GM12865 (cell line): Measurements from ENCODE around the gene LIN7A.
A peak's percentile ranks its signal among the peaks of the same experiment; 100 is the strongest.

Source experiments
- DNase-seq: peaks from one replicate; pipeline ENCODE4 v3.0.0; 2010; ENCODE audit warnings: low read depth
- H3K4me3 ChIP-seq: 2 replicates; pipeline ENCODE4 v1.5.1; 2011; ENCODE audit warnings: mild to moderate bottlenecking, low read depth, low read length, control low read depth
- CTCF ChIP-seq: IDR thresholded peaks from 2 replicates; pipeline ENCODE4 v1.5.1; 2011; ENCODE audit warnings: low read length, control low read depth, low read depth, inconsistent platforms; ENCODE audit not compliant: insufficient read depth; ENCODE audit errors: missing control alignments

Gene LIN7A

GRCh38 chr12:80939231-80939950, 1.7 kb upstream of the LIN7A start:
- H3K4me3 ChIP-seq, result no peak overlapping the region

DNA sequence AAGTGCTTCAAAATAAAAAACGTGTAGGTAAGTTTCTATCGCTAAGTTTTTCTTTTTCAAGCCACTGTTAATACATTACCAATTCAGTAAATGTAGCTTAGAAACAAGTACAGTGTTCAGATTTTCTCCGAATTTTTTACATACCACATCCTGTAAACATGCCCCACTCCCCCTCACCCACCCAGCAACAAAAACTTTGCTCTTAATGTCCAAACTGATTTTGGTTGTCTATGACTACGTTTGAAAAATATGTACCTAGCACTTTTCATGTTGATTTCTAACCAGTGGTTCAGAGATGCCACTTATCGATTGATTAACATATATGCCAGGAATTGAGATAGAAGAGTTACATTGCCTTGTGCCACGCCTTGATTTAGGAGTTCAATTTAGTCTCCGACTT, 663 bp upstream of the LIN7A start:
- DNase-seq, result no peak
- H3K4me3 ChIP-seq, result no peak overlapping the region
- no peak for TF ChIP-seq CTCF

More at GRCh38 chr12:80939231-80939950, 1.7 kb upstream of the LIN7A start:
- DNase-seq, result peak; percentile 6
- TF ChIP-seq CTCF, result no peak

- peak overlapping the region; percentile 62 for H3K4me3 ChIP-seq
- peak; percentile 27 for DNase-seq
- no peak for TF ChIP-seq CTCF
Measured at GRCh38 chr12:80936642-80937390, 918 bp downstream of the LIN7A start.

- DNase-seq, result no peak
- H3K4me3 ChIP-seq, result peak overlapping the region; percentile 62; the same call in 1 of the 2 replicates
- no peak for TF ChIP-seq CTCF
Measured at GRCh38 chr12:80936353-80936641, 1.4 kb downstream of the LIN7A start.

DNA sequence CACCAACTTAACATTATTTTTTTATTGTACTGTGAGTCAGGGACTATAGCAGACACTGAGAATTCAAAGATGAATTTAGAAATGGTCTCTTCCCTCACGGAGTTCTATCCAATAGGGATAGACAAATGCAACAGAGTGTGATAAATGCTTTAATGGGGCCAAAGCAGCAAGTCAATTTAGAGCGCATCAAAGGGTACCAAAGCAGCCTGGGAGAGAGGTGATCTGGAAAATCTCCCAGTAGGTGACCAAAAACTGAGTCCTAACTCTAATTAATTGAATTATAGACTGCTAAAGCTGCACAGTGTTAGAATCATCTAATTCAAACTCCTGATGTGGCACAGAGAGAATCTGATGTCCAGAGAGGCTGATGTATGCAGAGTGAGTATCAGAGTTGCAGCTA, 2.6 kb downstream of the LIN7A start:
- no peak overlapping the region for H3K4me3 ChIP-seq
- no peak for TF ChIP-seq CTCF

DNA sequence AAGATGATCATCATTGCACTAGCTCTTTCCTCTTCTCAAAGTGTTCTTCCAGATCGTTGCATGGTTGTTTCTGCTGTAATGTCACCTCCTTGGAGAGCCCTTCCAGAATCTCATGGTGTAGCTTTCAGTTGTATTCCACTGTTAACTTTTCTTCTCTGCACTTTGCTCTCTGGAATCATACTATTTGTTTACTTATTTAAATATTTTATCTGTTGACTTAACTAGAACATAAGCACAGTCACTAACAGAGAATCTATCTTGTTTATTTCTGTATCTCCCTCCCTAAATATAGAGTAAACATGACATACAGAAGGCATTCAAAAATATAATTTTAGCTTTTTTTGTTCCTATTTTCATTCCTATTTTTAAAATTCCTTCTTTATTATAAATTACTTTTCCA, 11.8 kb downstream of the LIN7A start:
- TF ChIP-seq CTCF, result no peak
- no peak for DNase-seq
- H3K4me3 ChIP-seq, result no peak overlapping the region

More for the DNA sequence above, 2.6 kb downstream of the LIN7A start:
- DNase-seq, result no peak

DNA sequence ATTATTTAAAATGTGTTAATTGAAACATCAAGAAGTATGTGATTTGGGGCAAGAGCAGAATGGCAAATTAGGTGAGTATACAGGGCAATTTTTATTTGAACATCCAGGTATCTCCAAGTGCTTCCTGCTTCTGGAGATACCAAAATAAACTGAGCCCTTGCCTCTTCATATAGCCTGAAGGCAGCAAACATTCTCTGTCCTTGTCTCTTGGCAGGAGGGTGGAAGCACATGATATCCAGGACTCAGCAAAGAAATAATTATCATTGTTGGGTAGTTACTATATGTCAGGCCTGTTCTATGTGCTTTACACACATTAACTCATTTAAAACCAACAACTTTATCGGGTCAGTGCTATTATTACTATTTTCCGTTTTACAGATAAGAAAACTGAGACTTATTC, 12.5 kb downstream of the LIN7A start:
- H3K4me3 ChIP-seq, result no peak overlapping the region
- no peak for TF ChIP-seq CTCF
- no peak for DNase-seq
